ENCODE results near the gene COL18A1. TPM values are rescaled to one million over a fixed set of nuclear protein-coding genes. Genes with fewer than 3 reads are reported as not detected.

The COL18A1 gene
- polyA plus RNA-seq, 1 of the 3 experiments (the other 2 are of a cell fraction), result 118 TPM

GRCh38 chr21:45460011-45460565, 55.1 kb downstream of the COL18A1 start:
- Histone ChIP-seq H3K9me3 (no peaks in the 10 kb centered on the region), H3K27me3 (ENCODE audit: insufficient read depth) (no peaks in the 10 kb centered on the region), H3F3A (replicated peaks; ENCODE audit: insufficient read depth) (no peaks in the 10 kb centered on the region), H3K4me3 (ENCODE audit: low read depth in 2 of 2, low read length in 1 of 2) (no peak overlapping the region), H3K9me2 (no peaks in the 10 kb centered on the region), H3K79me2 (ENCODE audit: insufficient read depth) (peaks cover 73% of the 10 kb centered on the region), H3K4me1 (ENCODE audit: control insufficient read depth in 1 of 2, insufficient read depth in 2 of 2, low read depth in 1 of 2, low read length in 1 of 2) (peaks cover 0 to 3% of the 10 kb centered on the region in 2 experiments; a peak in 1 of 4 replicates), H3K27ac (ENCODE audit: low read depth in 2 of 2, low read length in 1 of 2) (peak overlapping the region in 1 of 2 experiments; percentile 65; a peak in 2 of 4 replicates), H3K36me3 (replicated peaks in 1 of 2; ENCODE audit: control insufficient read depth in 1 of 2, insufficient read depth in 2 of 2, low read length in 1 of 2) (peaks cover 0 to 5% of the 10 kb centered on the region in 2 experiments), H2AFZ (ENCODE audit: low read depth) (no peak overlapping the region), H3K4me2 (peak overlapping the region; percentile 41; the same call in 1 of the 2 replicates), H3K9ac (peak overlapping the region; percentile 28; the same call in 1 of the 2 replicates), H4K20me1 (ENCODE audit: insufficient read depth) (peaks cover 47% of the 10 kb centered on the region)
- no peak for DNase-seq
- WGBS (ENCODE audit: low lambda C conversion rate), result 86% methylated on average over 8 of the region's 23 CpGs
- TF ChIP-seq ELF1 (IDR thresholded peaks at IDR 0.05) (no peak), FOSL2 (IDR thresholded peaks at IDR 0.05; ENCODE audit: borderline replicate concordance, low read depth) (no peak), RXRA (IDR thresholded peaks at IDR 0.05; ENCODE audit: borderline replicate concordance, low read depth) (no peak), NRF1 (IDR thresholded peaks at IDR 0.05; ENCODE audit: low read depth, low read length) (no peak), YY1 (IDR thresholded peaks at IDR 0.05; ENCODE audit: low read depth) (no peak), TEAD4 (IDR thresholded peaks at IDR 0.05; ENCODE audit: borderline replicate concordance, insufficient read depth) (no peak), EZH2phosphoT487 (IDR thresholded peaks at IDR 0.05; ENCODE audit: borderline replicate concordance, low read depth) (no peak), POLR2AphosphoS5 (IDR thresholded peaks at IDR 0.05; ENCODE audit: low read depth, low read length) (no peak), IRF3 (IDR thresholded peaks at IDR 0.05; ENCODE audit: low read depth, low read length) (no peak), TAF1 (IDR thresholded peaks at IDR 0.05; ENCODE audit: borderline replicate concordance, low read depth, low read length) (no peak), SIN3A (IDR thresholded peaks at IDR 0.05; ENCODE audit: borderline replicate concordance, low read depth, low read length) (no peak), FOXM1 (IDR thresholded peaks at IDR 0.05; ENCODE audit: low read depth) (no peak)
- TF ChIP-seq, protein P1, sequence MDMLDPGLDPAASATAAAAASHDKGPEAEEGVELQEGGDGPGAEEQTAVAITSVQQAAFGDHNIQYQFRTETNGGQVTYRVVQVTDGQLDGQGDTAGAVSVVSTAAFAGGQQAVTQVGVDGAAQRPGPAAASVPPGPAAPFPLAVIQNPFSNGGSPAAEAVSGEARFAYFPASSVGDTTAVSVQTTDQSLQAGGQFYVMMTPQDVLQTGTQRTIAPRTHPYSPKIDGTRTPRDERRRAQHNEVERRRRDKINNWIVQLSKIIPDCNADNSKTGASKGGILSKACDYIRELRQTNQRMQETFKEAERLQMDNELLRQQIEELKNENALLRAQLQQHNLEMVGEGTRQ (IDR thresholded peaks at IDR 0.05; ENCODE audit: borderline replicate concordance, low read depth, low read length), result no peak
- TF ChIP-seq, protein P2, sequence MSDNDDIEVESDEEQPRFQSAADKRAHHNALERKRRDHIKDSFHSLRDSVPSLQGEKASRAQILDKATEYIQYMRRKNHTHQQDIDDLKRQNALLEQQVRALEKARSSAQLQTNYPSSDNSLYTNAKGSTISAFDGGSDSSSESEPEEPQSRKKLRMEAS (IDR thresholded peaks at IDR 0.05; ENCODE audit: low read depth), result no peak
- POLR2A ChIA-PET, result no interaction called here
- CTCF ChIA-PET, result interaction anchor here (0.7 to 3.4 kb wide), 4 partner anchors 9 to 320 kb away, joined by 3 to 10 read pairs (median 4); no protein-coding TSS in a partner anchor
